Left lung (tissue), 10 donors: ENCODE measurements around the gene P2RY8. TPM values are rescaled to one million over a fixed set of nuclear protein-coding genes. Genes with fewer than 3 reads are reported as not detected.
"Not testable (repeated sequence)": the region's sequence is repeated elsewhere in the genome, so short reads cannot be mapped to it uniquely, and the experiment has no call there.

Source experiments
- ATAC-seq: fragments of 200-7000 bp; cut with Tn5 transposase; one replicate; pipeline ENCODE4 v1.9.1; 2020; ENCODE audit warnings: moderate library complexity
- DNase-seq, 4 donors: peaks; one replicate each; pipeline ENCODE4 v3.0.0-alpha.2; 2013 to 2020
- H3K27ac ChIP-seq, 2 donors: fragments of 200-600 bp; sonication (generic) in 1 of 2; one replicate each; pipeline versions ENCODE4 v1.5.0 to v1.8.0; 2020 to 2021
- H3K27me3 ChIP-seq, 2 donors: fragments of 200-600 bp; sonication (generic) in 1 of 2; one replicate each; pipeline versions ENCODE4 v1.5.0 to v1.8.0; 2020 to 2021
- H3K36me3 ChIP-seq, 2 donors: fragments of 200-600 bp; sonication (generic) in 1 of 2; one replicate each; pipeline versions ENCODE4 v1.5.0 to v1.8.0; 2020 to 2021
- H3K4me1 ChIP-seq, 2 donors: fragments of 200-600 bp; one replicate each; pipeline ENCODE4 v1.8.0; 2021
- H3K4me3 ChIP-seq, 2 donors: fragments of 200-600 bp; sonication (generic) in 1 of 2; one replicate each; pipeline versions ENCODE4 v1.5.0 to v1.8.0; 2020 to 2021; ENCODE audit warnings: mild to moderate bottlenecking in 1 of 2
- H3K9me3 ChIP-seq, 2 donors: fragments of 200-600 bp; sonication (generic) in 1 of 2; one replicate each; pipeline versions ENCODE4 v1.5.0 to v1.8.0; 2020 to 2021
- CTCF ChIP-seq, 2 donors: fragments of 200-600 bp; sonication (generic) in 1 of 2; IDR thresholded peaks; one replicate each; pipeline versions ENCODE4 v1.5.0 to v1.8.0; 2021; ENCODE audit warnings: antibody characterized with exemption in 2 of 2
- intact Hi-C, 2 donors: fragments of 100-400 bp; cut with DNase I; formaldehyde crosslinking; loops; one replicate each; pipeline versions ENCODE4 v1.11.2 to v1.14.2; 2022
- polyA plus RNA-seq, 6 donors: library from polyadenylated mRNA; unstranded; fragments of 120-200 nt; gene quantifications; one replicate each; pipeline ENCODE4 v1.2.1, GENCODE V29; 2013; ENCODE audit not compliant: insufficient read length in 6 of 6
- total RNA-seq, 2 donors: library from RNA; stranded (reverse); fragmentation: NEBNext Ultra II Directional; extraction: Animal tissue kit (Norgen Biotek cat#: 25700); gene quantifications; one replicate each; pipeline ENCODE4 v1.2.1, GENCODE V29; 2021
- donor health status: DM: no; HTN: yes; CAD: no.
- donor health status: DM: no; HTN: no; CAD: no.

Gene P2RY8
- total and polyA plus RNA-seq, 8 donors = 0.55 to 6.9 (median 0.69) TPM

GRCh38 chrX:1483843-1484637 is 52.9 kb downstream of the P2RY8 start:
- intact Hi-C loops = no loop called here
- TF ChIP-seq CTCF (IDR thresholded peaks at IDR 0.05) = no peak
- H3K36me3 ChIP-seq = no peaks in the 10 kb centered on the region
- DNase-seq = no peak
- no peaks in the 10 kb centered on the region for H3K27me3 ChIP-seq
- ATAC-seq = no peak
- no peak overlapping the region for H3K4me3 ChIP-seq
- peaks cover 0 to 6% of the 10 kb centered on the region in 2 donors for H3K9me3 ChIP-seq
- H3K4me1 ChIP-seq = peaks cover 0 to 39% of the 10 kb centered on the region in 2 donors
- H3K27ac ChIP-seq = peak overlapping the region in 1 of 2 donors; percentile 1

- ATAC-seq = not testable (repeated sequence)
Observed at GRCh38 chrX:1482530-1482928, 54.5 kb downstream of the P2RY8 start.

GRCh38 chrX:1481636-1482529 is 55.1 kb downstream of the P2RY8 start:
- intact Hi-C loops = no loop called here
- no peak overlapping the region for H3K4me3 ChIP-seq

More at GRCh38 chrX:1482530-1482928, 54.5 kb downstream of the P2RY8 start:
- intact Hi-C loops, DNase-seq, H3K27me3 ChIP-seq, H3K4me3 ChIP-seq, H3K9me3 ChIP-seq, H3K36me3 ChIP-seq: not testable (repeated sequence)
- Histone ChIP-seq H3K27ac (peak overlapping the region in 1 of 2 donors; percentile 87), H3K4me1 (peaks cover 0 to 39% of the 10 kb centered on the region in 2 donors)

GRCh38 chrX:1480082-1480785 is 56.8 kb downstream of the P2RY8 start:
- TF ChIP-seq CTCF (IDR thresholded peaks at IDR 0.05) = no peak
- H3K36me3 ChIP-seq = no peaks in the 10 kb centered on the region
- intact Hi-C loops = no loop called here
- H3K27me3 ChIP-seq = no peaks in the 10 kb centered on the region
- H3K27ac ChIP-seq = no peak overlapping the region
- peaks cover 0 to 27% of the 10 kb centered on the region in 2 donors for H3K4me1 ChIP-seq
- H3K4me3 ChIP-seq = no peak overlapping the region
- peaks cover 0 to 6% of the 10 kb centered on the region in 2 donors for H3K9me3 ChIP-seq
- ATAC-seq = no peak
- no peak for DNase-seq

More at GRCh38 chrX:1481636-1482529, 55.1 kb downstream of the P2RY8 start:
- peak in 2 of 4 donors; percentile 60 to 81 for DNase-seq
- no peak for TF ChIP-seq CTCF (IDR thresholded peaks at IDR 0.05)
- Histone ChIP-seq H3K27ac (peak overlapping the region; percentile 56 to 87), H3K36me3 (no peaks in the 10 kb centered on the region), H3K9me3 (peaks cover 0 to 6% of the 10 kb centered on the region in 2 donors), H3K27me3 (no peaks in the 10 kb centered on the region), H3K4me1 (peaks cover 0 to 35% of the 10 kb centered on the region in 2 donors)
- peak; percentile 92 for ATAC-seq

GRCh38 chrX:1477801-1478458 is 59.1 kb downstream of the P2RY8 start:
- intact Hi-C loops = no loop called here
- no peak for DNase-seq
- Histone ChIP-seq H3K9me3 (peaks cover 0 to 6% of the 10 kb centered on the region in 2 donors), H3K4me1 (peaks cover 0 to 15% of the 10 kb centered on the region in 2 donors), H3K4me3 (no peak overlapping the region), H3K27me3 (no peaks in the 10 kb centered on the region), H3K36me3 (no peaks in the 10 kb centered on the region), H3K27ac (no peak overlapping the region)
- TF ChIP-seq CTCF (IDR thresholded peaks at IDR 0.05) = no peak
- no peak for ATAC-seq
